Activated CD4-positive, alpha-beta T cell treated with anti-CD3 and anti-CD28 coated beads, Interleukin-2, amount 50 U/mL, for 16 hours (primary cell): ENCODE results near the gene PPP1R14D.
A peak's percentile ranks its signal among the peaks of the same experiment; 100 is the strongest.

Experiments
- DNase-seq: peaks from one replicate; pipeline ENCODE4 v3.0.0-alpha.2; 2020

The PPP1R14D gene

DNA sequence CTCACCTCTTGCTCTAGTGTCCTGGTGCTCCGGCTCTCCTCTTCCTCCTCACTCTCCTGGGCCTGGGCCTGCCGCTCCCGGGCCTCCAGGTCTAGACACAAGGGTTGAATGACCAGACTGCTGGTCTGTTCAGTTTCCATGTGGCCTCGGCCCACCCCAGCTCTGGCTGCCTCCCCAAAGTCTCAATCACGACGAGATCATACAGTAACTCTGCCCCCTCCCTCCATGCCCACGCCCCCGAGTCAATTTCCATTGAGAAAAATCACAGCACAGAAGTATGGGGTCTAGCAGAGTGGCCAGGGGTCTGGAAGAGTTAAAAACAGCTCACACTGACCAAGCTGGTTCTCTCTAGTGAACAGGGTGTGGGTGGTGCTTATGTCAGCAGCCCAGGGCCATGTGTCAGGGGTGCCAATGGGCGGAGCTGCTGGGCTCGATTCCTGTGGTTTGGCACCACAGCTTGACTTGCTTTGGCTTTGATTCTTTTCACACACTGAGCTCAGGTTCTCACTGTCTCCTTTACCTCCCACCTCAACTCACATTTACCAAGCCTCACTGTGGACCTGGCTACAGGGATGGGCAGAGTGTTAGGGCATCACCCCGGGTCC is 51.9 kb downstream of the PPP1R14D start:
- peak; percentile 51 for DNase-seq

DNA sequence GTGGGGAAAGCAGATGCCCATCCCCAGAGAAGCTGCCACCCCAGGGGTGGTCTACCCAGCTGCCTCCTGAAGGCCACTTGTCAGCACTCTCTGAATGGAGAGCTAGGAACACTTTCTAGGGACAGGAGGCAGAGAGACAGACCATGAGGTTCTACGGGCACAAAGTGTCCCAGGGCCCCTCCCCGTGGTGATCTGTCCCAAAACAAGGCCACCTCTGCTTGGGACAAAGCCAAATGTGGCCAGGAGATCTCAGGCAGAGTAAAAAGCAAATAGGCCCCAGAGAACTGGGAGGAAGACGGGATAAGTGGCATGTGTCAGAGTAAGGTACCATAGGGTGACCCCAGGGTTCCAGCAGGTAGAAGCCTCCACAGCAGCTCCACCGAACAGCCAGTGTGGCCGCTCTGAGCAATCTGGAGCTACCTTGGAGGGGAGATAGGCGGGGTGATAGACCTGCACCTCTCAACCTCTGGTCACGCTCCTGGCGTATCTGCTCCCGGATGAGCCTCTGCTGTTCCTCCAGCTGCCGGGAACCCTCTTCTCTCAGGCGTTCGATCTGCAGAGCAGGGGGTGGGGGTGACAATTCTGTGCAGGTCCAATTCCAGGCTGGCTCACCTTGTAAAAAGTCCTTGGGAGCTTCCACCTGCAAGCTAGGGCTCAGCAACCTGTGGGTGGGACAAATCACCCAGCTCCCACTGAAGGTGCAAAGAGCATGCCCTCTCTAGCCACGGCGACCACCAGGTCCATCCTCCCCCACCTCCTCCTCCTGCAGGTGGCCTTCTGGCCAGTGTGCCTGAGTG is 52.6 kb downstream of the PPP1R14D start:
- no peak for DNase-seq

- no peak for DNase-seq
These were observed 53.5 kb downstream of the PPP1R14D start for GRCh38 chr15:40775007-40775406.

DNA sequence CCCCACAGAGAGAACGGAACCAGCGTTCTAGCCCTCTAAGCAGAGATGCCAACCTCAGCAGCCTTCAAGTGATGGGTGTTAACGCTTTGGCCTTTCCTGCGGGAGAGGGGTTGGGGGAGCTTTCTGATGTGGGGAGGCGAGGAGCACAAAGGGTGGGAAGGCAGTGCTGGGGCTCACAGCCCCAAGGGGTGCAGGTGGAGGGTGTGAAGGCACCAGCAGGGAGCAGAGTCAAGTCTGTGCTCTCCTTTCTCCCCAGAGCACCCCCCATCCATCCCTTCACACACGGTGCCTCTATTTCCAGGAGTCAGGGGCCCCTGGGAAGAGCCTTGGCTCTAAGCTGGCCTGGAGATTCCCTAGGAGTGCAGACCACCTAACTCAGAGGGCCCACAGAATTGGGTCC is 54.6 kb downstream of the PPP1R14D start:
- no peak for DNase-seq

- DNase-seq, result no peak
These were observed 55.0 kb downstream of the PPP1R14D start for GRCh38 chr15:40773496-40773895.

GRCh38 chr15:40772014-40772413 is 56.5 kb downstream of the PPP1R14D start:
- DNase-seq, result no peak

DNA sequence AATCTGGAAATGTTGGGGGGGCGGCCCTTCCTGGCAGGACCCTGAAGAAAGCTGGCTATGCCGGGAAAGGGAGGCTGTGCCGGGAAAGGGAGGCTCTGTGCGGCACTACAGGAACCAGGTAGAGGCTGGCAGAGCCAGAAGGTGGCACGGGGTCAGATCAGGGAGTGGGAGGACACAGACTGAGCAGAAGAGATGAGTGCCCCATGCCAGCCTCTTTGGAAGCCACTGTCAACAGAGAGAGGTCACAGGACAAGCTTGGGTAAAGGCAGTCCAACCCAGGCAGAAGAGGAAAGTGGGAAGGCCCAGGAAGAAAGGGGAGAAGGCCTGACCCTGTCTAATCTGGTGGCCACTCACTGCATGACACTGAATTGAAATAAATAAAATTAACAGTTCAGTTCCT is 57.3 kb downstream of the PPP1R14D start:
- no peak for DNase-seq

GRCh38 chr15:40770147-40770721 is 58.3 kb downstream of the PPP1R14D start:
- no peak for DNase-seq

DNA sequence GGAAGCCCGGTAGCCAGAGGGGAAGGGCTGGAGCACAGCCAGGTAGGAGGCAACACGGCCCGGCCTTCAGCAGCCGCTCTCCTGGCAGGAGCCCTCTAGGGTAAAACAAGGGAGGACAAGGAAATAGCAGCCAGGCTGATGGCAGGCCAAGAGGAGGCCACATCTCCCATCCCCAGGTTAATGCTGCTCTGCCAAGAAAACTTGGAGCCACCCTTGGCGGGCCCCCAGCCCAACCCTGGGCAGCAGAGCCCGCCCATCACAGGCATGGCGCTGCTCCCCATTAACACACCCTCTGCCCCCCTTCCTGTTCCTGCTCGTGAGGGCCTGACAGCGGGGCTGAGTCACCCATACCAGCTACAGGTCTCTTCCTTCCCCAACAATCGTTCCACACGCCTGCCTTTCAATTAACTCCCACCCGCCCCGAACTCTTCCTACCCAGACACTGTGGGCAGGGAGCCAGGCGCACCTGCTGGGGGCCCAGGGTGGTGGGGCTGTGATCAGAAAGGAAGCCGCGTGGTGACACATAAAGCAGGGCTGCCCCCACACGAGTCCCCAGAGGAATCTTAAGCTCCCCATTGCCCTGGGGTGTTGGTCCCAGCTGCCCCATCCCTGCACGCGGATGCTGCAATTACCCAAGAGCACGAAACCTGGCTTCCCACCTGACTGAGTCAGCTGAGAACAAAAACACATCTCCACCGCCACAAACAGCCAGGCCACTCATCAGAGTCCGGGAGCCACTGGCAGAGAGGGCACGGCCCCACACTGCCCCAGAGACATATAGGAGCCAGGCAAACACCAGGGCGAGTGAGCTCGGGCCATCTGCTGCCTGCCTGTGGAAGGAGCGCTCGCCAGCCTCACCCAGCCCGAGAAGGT is 59.0 kb downstream of the PPP1R14D start, which contains the start of gene C15orf62:
TSS of gene C15orf62 (plus strand) at position 707 of the 873 bp plus-strand sequence. CDS start 516 bp downstream, outside the sequence.
- no peak for DNase-seq

- DNase-seq, result no peak
These were observed 59.8 kb downstream of the PPP1R14D start for GRCh38 chr15:40768521-40769273.

DNA sequence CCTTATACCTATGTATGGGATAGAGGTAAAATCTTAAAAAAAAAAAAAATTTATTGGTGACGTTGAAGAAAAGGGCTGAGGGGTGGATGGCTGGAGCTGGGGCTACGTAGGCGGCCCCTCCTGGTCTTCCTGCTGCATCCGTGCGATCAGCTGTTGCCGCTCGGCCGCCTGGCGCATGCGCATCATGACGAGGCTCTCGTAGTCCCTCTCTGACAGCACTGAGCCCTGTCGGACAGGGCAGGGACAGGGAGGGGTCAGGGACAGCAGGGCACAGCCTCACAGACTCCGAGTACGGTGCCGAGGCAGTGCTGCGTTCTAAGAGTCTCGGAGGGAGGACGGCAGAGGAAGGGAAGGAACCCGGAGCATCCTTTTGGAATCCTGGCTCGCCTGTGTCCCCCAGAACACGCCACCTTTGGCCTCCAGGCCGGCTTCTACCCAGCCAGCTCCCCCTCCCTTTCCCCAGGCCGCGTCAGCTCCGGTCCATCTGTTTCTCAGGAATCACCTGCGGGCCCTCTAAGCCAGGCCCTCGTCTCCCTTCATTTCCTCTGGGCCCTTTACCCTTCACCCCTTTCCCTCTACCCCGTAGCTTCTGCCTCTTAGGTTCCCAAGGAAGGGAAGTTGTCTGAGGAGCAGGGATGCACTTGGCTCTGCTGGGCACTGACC is 60.5 kb downstream of the PPP1R14D start:
- no peak for DNase-seq

GRCh38 chr15:40766906-40767837 is 61.3 kb downstream of the PPP1R14D start:
- DNase-seq, result no peak

GRCh38 chr15:40766194-40766815 is 62.2 kb downstream of the PPP1R14D start:
- no peak for DNase-seq
